Tibial nerve (tissue), 3 donors: ENCODE results near the gene USP46.

ENCODE experiments used
- POLR2A ChIP-seq, 2 donors: fragments of 450-650 bp; IDR thresholded peaks; one replicate each; pipeline ENCODE4 v1.6.1; 2017; ENCODE audit warnings: antibody characterized with exemption in 2 of 2, mild to moderate bottlenecking in 2 of 2, moderate library complexity in 2 of 2
- TF ChIP-seq, protein P1 (sequence below), 5 experiments: fragments of 200-600 bp in 3 of 5; fragments of 450-650 bp in 2 of 5; sonication (generic) in 3 of 5; IDR thresholded peaks; one replicate each; pipeline ENCODE4 v1.5.1; 2016 to 2019; ENCODE audit warnings: antibody characterized with exemption in 5 of 5, mild to moderate bottlenecking in 3 of 5, moderate library complexity in 2 of 5

DNA sequence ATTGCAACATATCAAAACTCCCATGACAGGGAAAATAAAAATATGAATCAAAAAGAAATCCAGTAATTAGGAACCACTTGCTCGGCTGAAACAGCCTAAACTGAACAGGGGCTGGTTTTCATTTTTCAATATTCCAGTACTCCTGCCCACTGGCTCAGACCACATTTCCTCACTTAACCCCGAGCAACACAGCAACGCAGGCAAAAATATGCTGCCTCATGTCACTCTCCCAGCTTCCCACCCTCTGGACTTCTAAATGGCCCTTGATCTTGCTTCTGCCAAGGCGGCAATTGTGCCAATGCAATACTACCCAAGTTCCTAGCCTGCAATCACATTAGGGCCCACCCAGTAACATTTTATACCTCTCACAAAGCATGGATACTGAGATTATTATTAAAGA, 30.6 kb downstream of the USP46 start:
- TF ChIP-seq, protein P1, sequence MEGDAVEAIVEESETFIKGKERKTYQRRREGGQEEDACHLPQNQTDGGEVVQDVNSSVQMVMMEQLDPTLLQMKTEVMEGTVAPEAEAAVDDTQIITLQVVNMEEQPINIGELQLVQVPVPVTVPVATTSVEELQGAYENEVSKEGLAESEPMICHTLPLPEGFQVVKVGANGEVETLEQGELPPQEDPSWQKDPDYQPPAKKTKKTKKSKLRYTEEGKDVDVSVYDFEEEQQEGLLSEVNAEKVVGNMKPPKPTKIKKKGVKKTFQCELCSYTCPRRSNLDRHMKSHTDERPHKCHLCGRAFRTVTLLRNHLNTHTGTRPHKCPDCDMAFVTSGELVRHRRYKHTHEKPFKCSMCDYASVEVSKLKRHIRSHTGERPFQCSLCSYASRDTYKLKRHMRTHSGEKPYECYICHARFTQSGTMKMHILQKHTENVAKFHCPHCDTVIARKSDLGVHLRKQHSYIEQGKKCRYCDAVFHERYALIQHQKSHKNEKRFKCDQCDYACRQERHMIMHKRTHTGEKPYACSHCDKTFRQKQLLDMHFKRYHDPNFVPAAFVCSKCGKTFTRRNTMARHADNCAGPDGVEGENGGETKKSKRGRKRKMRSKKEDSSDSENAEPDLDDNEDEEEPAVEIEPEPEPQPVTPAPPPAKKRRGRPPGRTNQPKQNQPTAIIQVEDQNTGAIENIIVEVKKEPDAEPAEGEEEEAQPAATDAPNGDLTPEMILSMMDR (IDR thresholded peaks at IDR 0.05): no peak
- TF ChIP-seq POLR2A (IDR thresholded peaks at IDR 0.05): no peak
